Smooth muscle cell (in vitro differentiated cells): ENCODE measurements around the gene KPNA5. TPM values are rescaled to one million over a fixed set of nuclear protein-coding genes. Genes with fewer than 3 reads are reported as not detected.
A peak's percentile ranks its signal among the peaks of the same experiment; 100 is the strongest.

ENCODE experiments used
- DNase-seq: peaks from one replicate; lab custom pipeline; 2025; ENCODE audit not compliant: unreplicated experiment; lab: John Stamatoyannopoulos, UW
- H2AFZ ChIP-seq: fragments of 200-600 bp; sonication (generic); 2 replicates; pipeline ENCODE4 v1.6.0; 2016; ENCODE audit warnings: antibody characterized with exemption, low read depth, mild to moderate bottlenecking
- H3F3A ChIP-seq: fragments of 200-600 bp; sonication (generic); 2 replicates; pipeline ENCODE4 v1.6.0; 2017; ENCODE audit warnings: antibody characterized with exemption, low read depth
- H3K27ac ChIP-seq: fragments of 200-600 bp; sonication (generic); 2 replicates; pipeline ENCODE4 v1.5.1; 2016; ENCODE audit warnings: low read depth, mild to moderate bottlenecking
- H3K27me3 ChIP-seq: fragments of 200-600 bp; sonication (generic); 2 replicates; pipeline ENCODE4 v1.6.1; 2016; ENCODE audit warnings: low read depth, mild to moderate bottlenecking
- H3K36me3 ChIP-seq: fragments of 200-600 bp; sonication (generic); 2 replicates; pipeline ENCODE4 v1.5.1; 2016; ENCODE audit warnings: low read depth
- H3K4me1 ChIP-seq: fragments of 200-600 bp; sonication (generic); 2 replicates; pipeline ENCODE4 v1.5.1; 2016; ENCODE audit warnings: low read depth
- H3K4me2 ChIP-seq: fragments of 200-600 bp; sonication (generic); 2 replicates; pipeline ENCODE4 v1.6.0; 2016; ENCODE audit warnings: mild to moderate bottlenecking
- H3K4me3 ChIP-seq: fragments of 200-600 bp; sonication (generic); 2 replicates; pipeline ENCODE4 v1.5.1; 2016; ENCODE audit warnings: mild to moderate bottlenecking
- H3K79me2 ChIP-seq: fragments of 200-600 bp; sonication (generic); 2 replicates; pipeline ENCODE4 v1.6.0; 2016; ENCODE audit warnings: low read depth, mild to moderate bottlenecking
- H3K9ac ChIP-seq: fragments of 200-600 bp; sonication (generic); 2 replicates; pipeline ENCODE4 v1.6.0; 2016; ENCODE audit warnings: low read depth
- H3K9me3 ChIP-seq: fragments of 200-600 bp; sonication (generic); replicated peaks from 2 replicates; pipeline ENCODE4 v1.5.1; 2016; ENCODE audit warnings: low read depth
- H4K20me1 ChIP-seq: fragments of 200-600 bp; sonication (generic); 2 replicates; pipeline ENCODE4 v1.6.0; 2016; ENCODE audit warnings: low read depth
- CTCF ChIP-seq: fragments of 200-600 bp; sonication (generic); IDR thresholded peaks from 2 replicates; pipeline ENCODE4 v1.5.1; 2017; ENCODE audit warnings: borderline replicate concordance, mild to moderate bottlenecking, antibody characterized with exemption; ENCODE audit not compliant: insufficient read depth, poor library complexity, severe bottlenecking
- WGBS: methylation state at CpG from one replicate; pipeline ENCODE4 v1.1.7; 2016; ENCODE audit warnings: low lambda C conversion rate; 5-methylcytosine and 5-hydroxymethylcytosine counted together
- polyA plus RNA-seq: library from polyadenylated mRNA; unstranded; fragments of >200 nt; fragmentation: Nextera tagmentation; extraction: Ambion mirVana; gene quantifications from 2 replicates; pipeline ENCODE4 v1.2.1, GENCODE V29; 2016
- total RNA-seq: library from RNA; depleted of rRNA; stranded (reverse); fragments of >200 nt; gene quantifications from 2 replicates; pipeline ENCODE4 v1.2.3, GENCODE V29; 2014

KPNA5 gene
- total and polyA plus RNA-seq, 2 experiments from 2014 or later: 1.6 to 15.5 TPM

GRCh38 chr6:116666869-116667268 is 14.1 kb upstream of the KPNA5 start:
- Histone ChIP-seq H3K4me2 (peak overlapping the region; percentile 99), H3K36me3 (no peaks in the 10 kb centered on the region), H3K27ac (no peak overlapping the region), H3K4me3 (peak overlapping the region; percentile 97), H3K4me1 (peaks cover 23% of the 10 kb centered on the region), H2AFZ (no peak overlapping the region), H4K20me1 (peaks cover 38% of the 10 kb centered on the region), H3K79me2 (peaks cover 67% of the 10 kb centered on the region), H3K9ac (no peak overlapping the region), H3F3A (no peaks in the 10 kb centered on the region), H3K27me3 (no peaks in the 10 kb centered on the region), H3K9me3 (no peaks in the 10 kb centered on the region)
- 97% methylated on average over 1 of the region's 1 CpG for WGBS
- DNase-seq: no peak
- no peak for TF ChIP-seq CTCF

GRCh38 chr6:116667623-116668022 is 13.4 kb upstream of the KPNA5 start:
- Histone ChIP-seq H3K36me3 (no peaks in the 10 kb centered on the region), H3K79me2 (peaks cover 60% of the 10 kb centered on the region), H3K4me1 (peaks cover 23% of the 10 kb centered on the region), H4K20me1 (peaks cover 30% of the 10 kb centered on the region), H2AFZ (peak overlapping the region; percentile 100), H3F3A (no peaks in the 10 kb centered on the region), H3K27me3 (no peaks in the 10 kb centered on the region), H3K9me3 (no peaks in the 10 kb centered on the region), H3K9ac (peak overlapping the region; percentile 97), H3K27ac (no peak overlapping the region), H3K4me2 (peak overlapping the region; percentile 99), H3K4me3 (peak overlapping the region; percentile 97)
- 35% methylated on average over 3 of the region's 3 CpGs for WGBS
- no peak for DNase-seq
- no peak for TF ChIP-seq CTCF

- Histone ChIP-seq H3K4me2 (no peak overlapping the region), H3K27me3 (peaks cover 3% of the 10 kb centered on the region), H3K27ac (no peak overlapping the region), H3K79me2 (peaks cover 13% of the 10 kb centered on the region), H3F3A (no peaks in the 10 kb centered on the region), H3K4me3 (no peak overlapping the region), H3K9ac (no peak overlapping the region), H2AFZ (no peak overlapping the region), H3K9me3 (no peaks in the 10 kb centered on the region), H3K4me1 (peaks cover 7% of the 10 kb centered on the region), H3K36me3 (no peaks in the 10 kb centered on the region), H4K20me1 (no peaks in the 10 kb centered on the region)
- TF ChIP-seq CTCF: no peak
- 90% methylated on average over 4 of the region's 4 CpGs for WGBS
- DNase-seq: no peak
Measured at GRCh38 chr6:116672306-116672705, 8.7 kb upstream of the KPNA5 start.

- no peak overlapping the region for H3K4me3 ChIP-seq
- H3K36me3 ChIP-seq: no peaks in the 10 kb centered on the region
- no peaks in the 10 kb centered on the region for H3K79me2 ChIP-seq
- no peak overlapping the region for H3K27ac ChIP-seq
- 100% methylated on average over 1 of the region's 1 CpG for WGBS
- DNase-seq: no peak
- no peaks in the 10 kb centered on the region for H4K20me1 ChIP-seq
- no peak overlapping the region for H2AFZ ChIP-seq
- H3K9me3 ChIP-seq: no peaks in the 10 kb centered on the region
- H3K4me1 ChIP-seq: no peaks in the 10 kb centered on the region
- no peak for TF ChIP-seq CTCF
- H3F3A ChIP-seq: peaks cover 3% of the 10 kb centered on the region
- peaks cover 3% of the 10 kb centered on the region for H3K27me3 ChIP-seq
- no peak overlapping the region for H3K4me2 ChIP-seq
- no peak overlapping the region for H3K9ac ChIP-seq
Measured at GRCh38 chr6:116676021-116676420, 5.0 kb upstream of the KPNA5 start.
